A673 (cell line): ENCODE results near the gene CHD2. TPM values are rescaled to one million over a fixed set of nuclear protein-coding genes. Genes with fewer than 3 reads are reported as not detected.

Source experiments
- BruUV-seq: library from RNA; stranded (reverse); fragments of 400-500 nt; replicated peaks from 2 replicates; lab custom pipeline; 2021; lab: Mats Ljungman, UMichigan
- CTCF ChIA-PET: fragments of 300-600 bp; sonication (Branson Sonifier 250); formaldehyde crosslinking; loops from one replicate; lab custom pipeline; 2022; ENCODE audit warnings: antibody characterized with exemption; lab: Charles Lee
- POLR2A ChIA-PET: fragments of 300-600 bp; sonication (Branson Sonifier 250); formaldehyde crosslinking; loops from one replicate; lab custom pipeline; 2022; ENCODE audit warnings: antibody characterized with exemption; ENCODE audit not compliant: low non-redundant PET; lab: Charles Lee
- DNase-seq: peaks from one replicate; pipeline ENCODE4 v3.0.0-alpha.2; 2015; ENCODE audit warnings: low spot score
- H3K27ac ChIP-seq: fragments of 200-600 bp; sonication (generic); 2 replicates; pipeline ENCODE4 v1.5.1; 2016; ENCODE audit warnings: mixed run types, low read depth, mild to moderate bottlenecking, mixed read lengths, antibody characterized with exemption, low read length; ENCODE audit not compliant: poor library complexity, severe bottlenecking
- H3K27me3 ChIP-seq: fragments of 200-600 bp; sonication (generic); replicated peaks from 2 replicates; pipeline ENCODE4 v1.6.1; 2017; ENCODE audit warnings: mixed run types, low read depth, mild to moderate bottlenecking, mixed read lengths, antibody characterized with exemption, low read length; ENCODE audit not compliant: insufficient read depth, poor library complexity
- H3K36me3 ChIP-seq: fragments of 200-600 bp; sonication (generic); 2 replicates; pipeline ENCODE4 v1.6.1; 2016; ENCODE audit warnings: mixed run types, mild to moderate bottlenecking, mixed read lengths, antibody characterized with exemption, low read length; ENCODE audit not compliant: insufficient read depth, poor library complexity, severe bottlenecking
- H3K4me1 ChIP-seq: fragments of 200-600 bp; sonication (generic); 2 replicates; pipeline ENCODE4 v1.6.1; 2017; ENCODE audit warnings: mixed run types, mild to moderate bottlenecking, mixed read lengths, antibody characterized with exemption, low read length; ENCODE audit not compliant: insufficient read depth, poor library complexity, severe bottlenecking
- H3K4me3 ChIP-seq: fragments of 200-600 bp; sonication (generic); 2 replicates; pipeline ENCODE4 v1.5.1; 2016; ENCODE audit warnings: low read depth, mixed run types, mild to moderate bottlenecking, mixed read lengths, low read length; ENCODE audit not compliant: poor library complexity, severe bottlenecking
- H3K9me3 ChIP-seq: fragments of 200-600 bp; sonication (generic); 2 replicates; pipeline ENCODE4 v1.6.1; 2016; ENCODE audit warnings: mixed run types, low read depth, mild to moderate bottlenecking, mixed read lengths, antibody characterized with exemption, low read length; ENCODE audit not compliant: poor library complexity, severe bottlenecking
- CTCF ChIP-seq: fragments of 300-800, 200-600 bp; sonication (generic); conservative IDR thresholded peaks from 2 replicates; pipeline ENCODE4 v1.5.1; 2017; ENCODE audit warnings: low read depth, mild to moderate bottlenecking, antibody characterized with exemption, low read length, moderate library complexity, mixed read lengths
- EZH2 ChIP-seq: fragments of 200-600 bp; sonication (generic); IDR thresholded peaks from 2 replicates; pipeline ENCODE4 v1.6.1; 2017; ENCODE audit warnings: borderline replicate concordance, low read depth, mild to moderate bottlenecking, mixed read lengths, antibody characterized with exemption, low read length; ENCODE audit not compliant: poor library complexity, severe bottlenecking
- intact Hi-C: fragments of 100-400 bp; cut with micrococcal nuclease; formaldehyde crosslinking; loops from one replicate; pipeline ENCODE4 v1.10.0; 2022; ENCODE audit not compliant: unreplicated experiment
- total RNA-seq: library from RNA; stranded (reverse); gene quantifications from 2 replicates; pipeline ENCODE4 v1.2.3, GENCODE V29; 2021

CHD2 gene
- total RNA-seq, 1 experiment from 2014 or later = 75.7 TPM

DNA sequence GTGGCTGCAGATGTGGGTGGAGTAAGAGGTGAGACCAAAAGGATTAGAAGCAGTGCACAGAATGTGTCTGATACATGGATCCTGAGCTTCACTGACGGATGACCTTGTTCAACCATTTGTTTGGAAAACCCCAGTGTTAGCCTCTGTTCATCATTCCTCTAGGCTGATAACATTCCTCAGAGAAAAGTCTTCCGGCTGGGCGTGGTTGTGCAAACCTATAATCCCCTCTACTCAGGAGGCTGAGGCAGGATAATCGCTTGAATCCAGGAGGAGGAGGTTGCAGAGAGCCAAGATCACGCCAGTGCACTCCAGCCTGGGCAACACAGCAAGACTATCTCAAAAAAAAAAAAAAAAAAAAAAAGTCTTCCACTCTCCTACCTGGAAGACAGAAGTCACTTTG is 23.1 kb upstream of the CHD2 start:
- Histone ChIP-seq H3K27me3 (no peaks in the 10 kb centered on the region), H3K4me3 (no peak overlapping the region), H3K4me1 (peaks cover 8% of the 10 kb centered on the region), H3K27ac (no peak overlapping the region), H3K36me3 (no peaks in the 10 kb centered on the region), H3K9me3 (no peaks in the 10 kb centered on the region)
- ChIA-PET POLR2A (no interaction called here), CTCF (no interaction called here)
- TF ChIP-seq EZH2 = no peak
- TF ChIP-seq CTCF = no peak
- intact Hi-C loops = no loop called here
- no peak for DNase-seq
- BruUV-seq = no TSS peak

- H3K27me3 ChIP-seq = no peaks in the 10 kb centered on the region
- no TSS peak for BruUV-seq
- DNase-seq = no peak
- no peaks in the 10 kb centered on the region for H3K9me3 ChIP-seq
- no peak overlapping the region for H3K4me3 ChIP-seq
- intact Hi-C loops = no loop called here
- no peaks in the 10 kb centered on the region for H3K36me3 ChIP-seq
- peaks cover 8% of the 10 kb centered on the region for H3K4me1 ChIP-seq
- no peak overlapping the region for H3K27ac ChIP-seq
- ChIA-PET POLR2A (no interaction called here), CTCF (no interaction called here)
- no peak for TF ChIP-seq CTCF
Measured at GRCh38 chr15:92877416-92877815, 22.7 kb upstream of the CHD2 start.

- H3K27ac ChIP-seq = no peak overlapping the region
- POLR2A ChIA-PET = interaction anchor here (0.6 kb wide), 1 partner anchor 36 kb away, joined by 3 read pairs; no protein-coding TSS in a partner anchor
Measured at GRCh38 chr15:92878593-92879053, 21.5 kb upstream of the CHD2 start.

More at GRCh38 chr15:92878593-92879053, 21.5 kb upstream of the CHD2 start:
- Histone ChIP-seq H3K27me3 (no peaks in the 10 kb centered on the region), H3K36me3 (no peaks in the 10 kb centered on the region), H3K9me3 (no peaks in the 10 kb centered on the region), H3K4me1 (peaks cover 8% of the 10 kb centered on the region), H3K4me3 (no peak overlapping the region)
- no peak for DNase-seq
- TF ChIP-seq CTCF = no peak
- no peak for TF ChIP-seq EZH2
- intact Hi-C loops = no loop called here
- CTCF ChIA-PET = no interaction called here
- BruUV-seq = no TSS peak
